NCI-H2107 treated with DMSO at 0.1 percent for 48 hours (cell line): ENCODE results near the gene CYTH2.
"Not testable (repeated sequence)": the region's sequence is repeated elsewhere in the genome, so short reads cannot be mapped to it uniquely, and the experiment has no call there.

Experiments used
- DNase-seq: peaks from one replicate; lab custom pipeline; 2025; ENCODE audit not compliant: unreplicated experiment; lab: John Stamatoyannopoulos, UW

The CYTH2 gene

GRCh38 chr19:48510421-48511268 is 41.5 kb downstream of the CYTH2 start:
- DNase-seq, result no peak

- DNase-seq, result no peak
These were observed 42.2 kb downstream of the CYTH2 start for GRCh38 chr19:48511321-48511731.

GRCh38 chr19:48511800-48512503 is 42.8 kb downstream of the CYTH2 start, which contains the start of gene LMTK3:
Gene LMTK3, minus strand, starts transcription at chr19:48511835. Its CDS starts 259 bp downstream, at chr19:48511576.
- DNase-seq, result no peak

DNA sequence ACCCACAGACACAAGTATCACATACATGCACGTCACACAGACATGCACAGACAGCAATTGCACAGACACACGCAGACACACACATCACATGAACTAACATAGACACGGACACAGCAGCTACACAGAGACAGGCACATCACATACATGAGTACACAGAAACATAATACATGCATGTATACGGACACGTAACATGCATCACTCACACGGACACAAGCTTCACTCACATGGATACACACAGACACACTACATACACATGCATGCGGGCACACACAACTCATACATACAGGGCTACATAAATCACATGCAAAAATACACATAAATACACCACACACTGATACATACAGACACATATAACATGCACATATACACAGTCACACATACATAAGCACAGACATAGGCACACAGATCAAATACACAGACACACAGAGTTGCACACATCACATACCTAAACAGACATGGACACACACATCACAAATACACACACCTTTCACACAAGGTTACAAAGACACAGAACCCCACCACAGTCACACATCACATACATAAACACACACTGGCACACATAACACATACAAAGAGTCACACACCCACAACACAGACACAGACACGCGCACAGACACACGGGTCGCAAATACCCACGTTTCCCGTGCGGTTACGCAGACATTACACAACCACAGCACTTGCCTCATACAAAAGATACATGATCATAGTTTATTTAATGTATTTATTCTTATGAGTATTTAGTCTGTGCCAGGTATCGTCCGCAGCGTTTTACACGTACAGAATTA is 43.5 kb downstream of the CYTH2 start:
- DNase-seq, result no peak

DNA sequence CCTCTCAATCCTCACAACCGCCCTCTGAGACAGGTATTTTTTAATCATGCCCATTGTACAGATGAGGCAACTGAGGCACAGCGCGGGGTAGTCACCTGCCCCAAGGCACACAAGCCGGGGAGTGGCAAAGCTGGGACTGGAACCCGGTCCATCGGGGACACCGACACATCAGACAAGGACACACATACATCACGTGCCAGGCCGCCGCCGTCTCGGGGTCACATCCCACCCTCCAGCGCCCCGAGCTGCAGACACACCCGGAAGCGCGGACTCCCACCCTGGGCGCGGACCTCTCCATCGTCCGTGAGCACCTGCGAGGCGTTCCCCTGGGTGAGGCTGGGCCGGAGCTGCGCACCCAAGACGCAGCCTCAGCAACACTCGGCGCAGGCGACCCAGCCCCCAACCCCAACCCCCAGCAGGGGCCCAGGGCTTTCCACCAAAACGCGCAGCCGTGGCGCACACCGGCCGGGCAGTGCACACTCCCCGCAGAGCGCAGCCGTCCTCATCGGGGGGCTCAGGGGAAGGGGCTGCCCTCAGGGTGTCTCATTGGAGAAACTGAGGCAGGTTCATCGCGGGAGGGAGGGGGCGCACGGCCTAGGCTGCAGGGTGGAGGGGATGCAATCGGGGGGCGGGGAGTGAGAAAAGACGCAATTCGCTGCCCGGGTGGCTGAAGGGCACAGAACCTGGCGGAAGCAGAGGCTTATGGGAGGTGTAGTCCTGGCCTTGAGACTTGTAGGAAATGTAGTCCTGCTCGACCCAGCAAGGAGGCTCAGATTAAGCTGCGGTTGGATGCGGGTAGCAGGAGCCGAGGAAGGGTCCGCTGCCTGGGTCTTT is 44.3 kb downstream of the CYTH2 start:
- peak; percentile 42 for DNase-seq

GRCh38 chr19:48514123-48514458 is 44.9 kb downstream of the CYTH2 start:
- no peak for DNase-seq

DNA sequence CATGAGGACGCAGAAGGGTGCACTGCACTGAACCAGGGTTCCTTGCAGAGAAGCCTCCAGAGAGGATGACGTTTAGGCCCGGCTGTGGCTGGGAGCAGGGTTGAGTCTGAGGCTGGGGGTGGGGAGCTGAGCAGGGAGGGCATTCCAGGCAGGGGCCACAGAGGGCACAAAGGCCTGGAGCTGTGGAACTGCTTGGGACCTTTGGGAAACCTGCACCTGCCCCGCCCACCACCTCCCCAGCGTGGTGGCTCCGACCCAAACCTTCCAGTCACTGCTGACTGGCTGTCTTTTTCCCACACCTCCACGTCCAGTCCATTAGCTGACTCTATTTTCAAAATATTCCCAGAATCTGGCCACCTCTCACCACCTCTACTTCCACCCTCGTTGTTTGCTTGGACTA is 47.4 kb downstream of the CYTH2 start:
- no peak for DNase-seq

DNA sequence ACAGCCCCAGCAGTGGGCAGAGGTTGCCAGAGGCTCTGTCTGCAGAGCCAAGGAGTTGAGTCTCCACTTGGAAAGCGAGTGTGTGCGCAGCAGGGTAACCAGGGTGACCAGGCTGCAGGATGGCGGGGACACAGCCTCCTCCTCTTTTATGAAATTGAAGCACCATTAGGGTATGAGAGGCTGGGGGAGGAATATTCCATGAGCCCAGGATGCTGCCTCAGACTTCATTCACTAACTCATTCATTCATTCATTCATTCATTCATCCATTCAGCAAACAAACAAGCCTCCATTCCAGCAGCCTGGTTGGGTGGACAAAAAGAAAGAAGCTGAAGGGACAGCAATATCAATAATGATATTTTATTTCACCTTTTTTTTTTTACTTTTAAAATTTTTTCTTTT is 49.0 kb downstream of the CYTH2 start:
- no peak for DNase-seq

GRCh38 chr19:48519426-48519825 is 50.3 kb downstream of the CYTH2 start:
- not testable (repeated sequence) for DNase-seq

- DNase-seq, result no peak
These were observed 51.0 kb downstream of the CYTH2 start for GRCh38 chr19:48520134-48520533.

DNA sequence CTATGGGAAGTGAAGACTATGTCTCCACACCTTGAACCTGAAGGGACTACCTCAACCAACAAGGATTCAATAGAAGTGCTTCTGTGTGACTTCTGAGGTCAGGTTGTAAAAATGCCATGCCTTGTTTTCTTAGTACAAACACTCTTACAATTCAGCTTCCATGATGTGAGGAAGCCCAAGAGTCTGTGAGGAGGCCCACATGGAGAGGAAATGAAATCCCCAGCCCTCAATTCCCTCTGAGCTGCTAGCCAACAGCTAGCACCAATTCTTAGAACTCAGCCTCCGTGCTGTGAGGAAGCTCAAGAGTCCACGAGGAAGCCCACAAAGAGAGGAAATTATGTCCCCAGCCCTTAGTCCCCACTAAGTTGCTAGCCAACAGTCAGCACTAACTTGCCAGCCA is 55.1 kb downstream of the CYTH2 start:
- no peak for DNase-seq

- DNase-seq, result no peak
These were observed 55.6 kb downstream of the CYTH2 start for GRCh38 chr19:48524732-48525131.

GRCh38 chr19:48529156-48529555 is 60.0 kb downstream of the CYTH2 start:
- DNase-seq, result no peak

- DNase-seq, result no peak
These were observed 61.0 kb downstream of the CYTH2 start for GRCh38 chr19:48530066-48530720.

GRCh38 chr19:48530770-48531169 is 61.6 kb downstream of the CYTH2 start:
- DNase-seq, result no peak
